Vagina (tissue), 2 donors: ENCODE data around the gene SMIM35.

Source experiments
- CTCF ChIP-seq, 3 experiments: fragments of 450-650 bp in 2 of 3; fragments of 200-600 bp in 1 of 3; sonication (generic) in 1 of 3; IDR thresholded peaks; one replicate each; pipeline ENCODE4 v1.5.1; 2017 to 2019; ENCODE audit warnings: antibody characterized with exemption in 3 of 3, mild to moderate bottlenecking in 2 of 3, moderate library complexity in 2 of 3
- POLR2A ChIP-seq, 2 donors: fragments of 450-650 bp; IDR thresholded peaks; one replicate each; pipeline ENCODE4 v1.6.1; 2017; ENCODE audit warnings: antibody characterized with exemption in 2 of 2, mild to moderate bottlenecking in 2 of 2, moderate library complexity in 2 of 2

- no peak for TF ChIP-seq CTCF (IDR thresholded peaks at IDR 0.05)
- no peak for TF ChIP-seq POLR2A (IDR thresholded peaks at IDR 0.05)
Observed at GRCh38 chr11:118091690-118092089, 4.9 kb upstream of the SMIM35 start.
